WERI-Rb-1 (cell line): ENCODE results near the gene MEIOC.
"Not testable (repeated sequence)": the region's sequence is repeated elsewhere in the genome, so short reads cannot be mapped to it uniquely, and the experiment has no call there.

Experiments used
- DNase-seq: peaks from one replicate; pipeline ENCODE4 v3.0.0-alpha.2; 2020
- H3K27ac ChIP-seq: fragments of 250-450 bp; sonication (Bioruptor Pico); 2 replicates; pipeline ENCODE4 v1.5.1; 2020; ENCODE audit warnings: mild to moderate bottlenecking, moderate library complexity
- H3K27me3 ChIP-seq: fragments of 250-450 bp; sonication (Bioruptor Pico); 2 replicates; pipeline ENCODE4 v1.5.1; 2021; ENCODE audit warnings: mild to moderate bottlenecking, low read depth, moderate library complexity; ENCODE audit not compliant: insufficient read depth, severe bottlenecking
- H3K36me3 ChIP-seq: fragments of 250-450 bp; sonication (Bioruptor Pico); 2 replicates; pipeline ENCODE4 v1.5.1; 2020; ENCODE audit warnings: mild to moderate bottlenecking, moderate library complexity
- H3K4me3 ChIP-seq: 2 replicates; pipeline ENCODE4 v1.5.1; 2011; ENCODE audit warnings: low read depth, mild to moderate bottlenecking, control low read depth, low read length
- H3K9me3 ChIP-seq: fragments of 250-450 bp; sonication (Bioruptor Pico); 2 replicates; pipeline ENCODE4 v1.5.1; 2021; ENCODE audit warnings: mild to moderate bottlenecking, moderate library complexity; ENCODE audit not compliant: severe bottlenecking
- TF ChIP-seq, protein P1 (sequence below): IDR thresholded peaks from 2 replicates; pipeline ENCODE4 v1.5.1; 2011; ENCODE audit warnings: low read depth, mild to moderate bottlenecking, control low read depth, inconsistent platforms, low read length

MEIOC gene

DNA sequence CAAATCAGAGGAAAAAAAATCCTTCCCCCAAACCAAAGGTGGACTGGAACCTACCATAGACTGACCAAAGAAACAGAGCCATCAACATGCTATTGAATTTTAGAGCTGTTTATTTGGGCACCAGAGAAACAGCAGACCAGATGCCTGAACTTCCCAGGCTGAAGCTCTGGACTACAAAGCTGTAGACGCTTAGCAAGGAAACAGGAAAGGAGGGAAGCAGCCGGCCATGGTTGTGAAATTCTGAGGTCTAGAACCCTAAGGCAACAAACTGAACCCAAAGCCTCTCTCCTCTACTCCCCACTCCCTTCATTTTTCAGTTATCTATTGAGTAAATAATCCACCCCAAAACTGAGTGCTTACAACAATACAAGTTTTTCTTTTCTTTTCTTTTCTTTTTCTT, 45.4 kb upstream of the MEIOC start:
- Histone ChIP-seq H3K27ac (no peak overlapping the region), H3K9me3 (peaks cover 4% of the 10 kb centered on the region), H3K27me3 (no peaks in the 10 kb centered on the region), H3K4me3 (no peak overlapping the region), H3K36me3 (no peaks in the 10 kb centered on the region)
- DNase-seq: no peak
- TF ChIP-seq, protein P1, sequence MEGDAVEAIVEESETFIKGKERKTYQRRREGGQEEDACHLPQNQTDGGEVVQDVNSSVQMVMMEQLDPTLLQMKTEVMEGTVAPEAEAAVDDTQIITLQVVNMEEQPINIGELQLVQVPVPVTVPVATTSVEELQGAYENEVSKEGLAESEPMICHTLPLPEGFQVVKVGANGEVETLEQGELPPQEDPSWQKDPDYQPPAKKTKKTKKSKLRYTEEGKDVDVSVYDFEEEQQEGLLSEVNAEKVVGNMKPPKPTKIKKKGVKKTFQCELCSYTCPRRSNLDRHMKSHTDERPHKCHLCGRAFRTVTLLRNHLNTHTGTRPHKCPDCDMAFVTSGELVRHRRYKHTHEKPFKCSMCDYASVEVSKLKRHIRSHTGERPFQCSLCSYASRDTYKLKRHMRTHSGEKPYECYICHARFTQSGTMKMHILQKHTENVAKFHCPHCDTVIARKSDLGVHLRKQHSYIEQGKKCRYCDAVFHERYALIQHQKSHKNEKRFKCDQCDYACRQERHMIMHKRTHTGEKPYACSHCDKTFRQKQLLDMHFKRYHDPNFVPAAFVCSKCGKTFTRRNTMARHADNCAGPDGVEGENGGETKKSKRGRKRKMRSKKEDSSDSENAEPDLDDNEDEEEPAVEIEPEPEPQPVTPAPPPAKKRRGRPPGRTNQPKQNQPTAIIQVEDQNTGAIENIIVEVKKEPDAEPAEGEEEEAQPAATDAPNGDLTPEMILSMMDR: no peak

DNA sequence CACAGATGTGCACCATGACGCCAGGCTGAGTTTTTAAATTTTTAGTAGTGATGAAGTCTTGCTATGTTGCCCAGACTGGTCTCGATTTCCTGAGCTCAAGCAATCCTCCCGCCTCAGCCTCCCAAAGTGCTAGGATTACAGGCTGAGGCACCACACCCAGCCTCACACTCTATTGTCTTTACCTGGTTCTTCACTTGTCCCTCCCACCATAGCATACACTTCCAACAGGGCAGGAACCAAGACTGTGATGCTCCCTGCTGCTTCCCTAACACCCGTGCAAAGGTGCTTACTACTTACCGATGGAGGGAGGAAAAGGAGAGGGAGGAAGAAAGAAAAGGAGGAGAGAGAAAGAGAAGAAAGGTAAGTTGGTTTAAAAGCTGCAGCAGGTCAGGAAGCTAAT, 41.4 kb upstream of the MEIOC start:
- Histone ChIP-seq H3K27me3 (no peaks in the 10 kb centered on the region), H3K9me3 (no peaks in the 10 kb centered on the region), H3K27ac (no peak overlapping the region), H3K4me3 (no peak overlapping the region), H3K36me3 (no peaks in the 10 kb centered on the region)
- TF ChIP-seq, protein P1: no peak
- DNase-seq: no peak

DNA sequence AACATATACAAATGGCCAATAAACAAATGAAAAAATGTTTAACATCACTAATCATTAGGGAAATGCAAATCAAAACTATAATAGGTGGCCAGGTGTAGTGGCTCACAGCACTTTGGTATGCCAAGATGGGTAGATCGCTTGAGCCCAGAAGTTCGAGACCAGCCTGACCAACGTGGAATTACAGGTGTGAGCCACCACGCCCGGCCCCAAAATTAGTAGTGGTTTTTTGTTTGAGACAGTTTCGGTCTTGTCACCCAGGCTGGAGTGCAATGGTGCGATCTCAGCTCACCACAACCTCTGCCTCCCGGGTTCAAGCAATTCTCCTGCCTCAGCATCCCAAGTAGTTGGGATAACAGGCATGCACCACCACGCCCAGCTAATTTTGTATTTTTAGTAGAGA, 37.6 kb upstream of the MEIOC start:
- H3K36me3 ChIP-seq, H3K27ac ChIP-seq, H3K4me3 ChIP-seq, H3K27me3 ChIP-seq, H3K9me3 ChIP-seq, DNase-seq: not testable (repeated sequence)

DNA sequence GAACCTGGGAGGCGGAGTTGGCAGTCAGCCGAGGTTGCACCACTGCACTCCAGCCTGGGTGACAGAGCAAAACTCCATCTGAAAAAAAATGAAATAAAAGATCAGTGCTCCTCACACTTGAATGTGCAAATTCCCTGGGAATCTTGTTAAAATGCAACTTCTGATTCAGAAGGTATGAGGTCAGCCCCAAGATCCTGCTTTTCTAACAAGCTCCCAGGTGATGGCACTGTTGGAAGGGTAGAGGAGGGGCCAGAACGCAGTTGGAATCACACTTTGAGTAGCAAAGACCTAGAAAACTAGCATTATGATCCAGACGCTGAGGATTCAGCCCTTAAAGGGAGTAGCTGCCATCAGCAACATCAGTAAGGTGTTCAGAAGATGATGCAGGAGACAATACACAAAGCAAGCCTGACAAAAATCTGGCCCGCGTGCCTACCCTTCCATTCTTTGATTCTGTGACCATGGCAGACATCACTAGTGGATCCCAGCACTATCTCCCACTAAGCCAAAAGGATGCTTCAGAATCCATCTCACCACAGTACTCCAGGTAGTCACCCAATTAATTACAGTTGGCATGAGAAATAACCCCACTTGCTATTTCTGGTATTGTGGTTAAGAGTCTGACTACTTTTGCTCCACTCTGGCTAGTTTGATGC, 33.1 kb upstream of the MEIOC start:
- no peak for DNase-seq
- no peaks in the 10 kb centered on the region for H3K36me3 ChIP-seq
- TF ChIP-seq, protein P1: peak; percentile 36; the same call in 1 of the 2 replicates
- peaks cover 5% of the 10 kb centered on the region for H3K9me3 ChIP-seq
- H3K4me3 ChIP-seq: no peak overlapping the region
- H3K27me3 ChIP-seq: no peaks in the 10 kb centered on the region
- H3K27ac ChIP-seq: no peak overlapping the region

DNA sequence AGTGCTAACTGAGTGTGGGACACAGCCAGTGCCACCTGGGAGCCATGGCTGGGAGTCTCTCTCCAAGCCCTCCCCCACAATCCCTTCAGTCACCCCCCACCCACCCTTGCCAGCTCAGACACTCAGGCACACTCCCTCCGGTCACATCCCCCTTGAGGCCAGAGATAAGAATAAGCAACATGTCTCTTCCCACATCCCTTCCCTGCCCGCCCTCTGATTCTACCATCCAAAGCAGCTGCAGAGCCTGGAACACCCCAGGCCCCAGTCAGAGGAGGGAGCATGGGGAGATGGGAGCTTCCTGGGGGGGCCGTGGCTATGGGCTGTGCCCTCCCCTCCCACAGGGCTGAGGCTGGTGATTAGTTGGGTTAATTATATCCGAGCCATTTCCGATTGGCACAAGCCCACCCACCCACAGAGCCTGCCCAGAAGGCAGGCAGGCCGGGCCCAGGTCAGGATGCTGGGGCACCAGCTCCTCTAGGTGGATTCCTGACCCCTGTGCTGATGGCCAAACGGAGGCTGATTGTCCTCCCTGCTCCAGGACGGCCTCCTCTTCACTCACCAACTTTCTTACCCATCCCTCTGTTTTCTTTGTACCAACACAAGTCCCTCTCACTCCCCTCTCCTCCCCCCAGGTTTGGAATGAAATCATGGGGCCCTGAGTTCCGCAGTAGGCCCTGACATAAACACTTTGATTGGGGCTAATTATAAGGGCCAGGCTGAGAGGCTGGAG, 28.6 kb upstream of the MEIOC start:
- no peaks in the 10 kb centered on the region for H3K36me3 ChIP-seq
- peak overlapping the region; percentile 76 for H3K27ac ChIP-seq
- TF ChIP-seq, protein P1: no peak
- no peak for DNase-seq
- peak overlapping the region; percentile 22 for H3K4me3 ChIP-seq
- H3K27me3 ChIP-seq: no peaks in the 10 kb centered on the region
- peaks cover 5% of the 10 kb centered on the region for H3K9me3 ChIP-seq

DNA sequence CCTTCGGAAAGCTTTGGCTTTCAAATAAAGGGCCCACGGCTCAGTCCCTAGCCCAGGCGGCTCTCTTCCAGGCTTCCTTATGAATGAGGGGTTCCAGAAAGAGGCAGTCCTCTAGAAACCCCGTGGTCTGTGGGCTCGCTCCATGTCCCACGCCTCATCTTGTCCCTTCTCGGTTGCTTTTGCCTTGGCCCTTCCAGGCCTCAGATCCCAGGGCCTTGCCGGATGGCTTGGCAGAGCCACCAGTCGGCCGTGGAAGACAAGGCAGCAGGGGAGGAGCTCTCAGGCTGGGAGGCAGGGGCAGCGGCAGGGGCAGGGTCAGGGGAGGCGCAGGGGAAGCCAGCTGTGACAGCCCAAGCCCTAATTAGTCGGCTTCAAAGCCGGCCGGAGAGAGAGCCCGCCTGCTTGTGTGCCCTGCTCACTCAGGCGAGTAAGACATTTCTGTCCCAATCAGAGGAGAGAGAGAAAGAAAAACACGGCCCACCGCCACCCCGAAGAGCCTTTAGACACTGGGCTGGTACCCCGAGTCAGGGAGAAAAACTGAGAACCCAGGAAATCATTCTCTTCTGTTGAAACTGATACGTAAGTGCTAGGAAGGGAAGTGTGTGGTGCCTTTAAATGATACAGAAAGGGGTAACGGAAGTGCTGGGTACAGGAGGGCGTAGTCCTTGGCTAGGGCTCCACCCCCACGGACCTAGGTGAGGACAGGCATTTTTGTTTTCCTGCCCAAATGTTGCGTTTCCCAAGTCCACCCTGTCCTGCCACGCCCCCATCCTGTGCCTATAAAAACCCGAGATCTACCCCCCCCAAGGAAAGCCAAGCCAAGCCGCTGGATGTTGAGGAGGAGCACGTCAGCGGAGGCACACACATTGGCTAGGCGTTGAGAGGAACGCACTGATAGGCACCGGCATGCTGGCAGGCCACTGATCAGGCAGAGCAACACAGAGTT, 27.8 kb upstream of the MEIOC start:
- Histone ChIP-seq H3K36me3 (no peaks in the 10 kb centered on the region), H3K9me3 (no peaks in the 10 kb centered on the region), H3K27ac (peak overlapping the region; percentile 76), H3K4me3 (peak overlapping the region; percentile 22), H3K27me3 (no peaks in the 10 kb centered on the region)
- DNase-seq: peak; percentile 98
- TF ChIP-seq, protein P1: peak; percentile 36; the same call in 1 of the 2 replicates
